BE2C (cell line): Measurements from ENCODE around the gene HIBCH.
A peak's percentile ranks its signal among the peaks of the same experiment; 100 is the strongest.

ENCODE experiments used
- DNase-seq: peaks from one replicate; pipeline ENCODE4 v3.0.0-alpha.2; 2020
- H3K27me3 ChIP-seq: fragments of 250-450 bp; sonication (Bioruptor Pico); 2 replicates; pipeline ENCODE4 v1.5.1; 2020; ENCODE audit warnings: mild to moderate bottlenecking
- H3K36me3 ChIP-seq: fragments of 250-450 bp; sonication (Bioruptor Pico); 2 replicates; pipeline ENCODE4 v1.5.1; 2020; ENCODE audit warnings: mild to moderate bottlenecking
- H3K4me1 ChIP-seq: fragments of 250-450 bp; sonication (Bioruptor Pico); 2 replicates; pipeline ENCODE4 v1.5.1; 2020
- H3K4me3 ChIP-seq: 2 replicates; pipeline ENCODE4 v1.5.1; 2011; ENCODE audit warnings: low read depth, low read length
- H3K9me3 ChIP-seq: fragments of 250-450 bp; sonication (Bioruptor Pico); 2 replicates; pipeline ENCODE4 v1.5.1; 2020
- TF ChIP-seq, protein P1 (sequence below): IDR thresholded peaks from 2 replicates; pipeline ENCODE4 v1.5.1; 2012; ENCODE audit warnings: mild to moderate bottlenecking, low read depth, low read length

The HIBCH gene

GRCh38 chr2:190354003-190354690 lies 34.5 kb upstream of the HIBCH start:
- TF ChIP-seq, protein P1, sequence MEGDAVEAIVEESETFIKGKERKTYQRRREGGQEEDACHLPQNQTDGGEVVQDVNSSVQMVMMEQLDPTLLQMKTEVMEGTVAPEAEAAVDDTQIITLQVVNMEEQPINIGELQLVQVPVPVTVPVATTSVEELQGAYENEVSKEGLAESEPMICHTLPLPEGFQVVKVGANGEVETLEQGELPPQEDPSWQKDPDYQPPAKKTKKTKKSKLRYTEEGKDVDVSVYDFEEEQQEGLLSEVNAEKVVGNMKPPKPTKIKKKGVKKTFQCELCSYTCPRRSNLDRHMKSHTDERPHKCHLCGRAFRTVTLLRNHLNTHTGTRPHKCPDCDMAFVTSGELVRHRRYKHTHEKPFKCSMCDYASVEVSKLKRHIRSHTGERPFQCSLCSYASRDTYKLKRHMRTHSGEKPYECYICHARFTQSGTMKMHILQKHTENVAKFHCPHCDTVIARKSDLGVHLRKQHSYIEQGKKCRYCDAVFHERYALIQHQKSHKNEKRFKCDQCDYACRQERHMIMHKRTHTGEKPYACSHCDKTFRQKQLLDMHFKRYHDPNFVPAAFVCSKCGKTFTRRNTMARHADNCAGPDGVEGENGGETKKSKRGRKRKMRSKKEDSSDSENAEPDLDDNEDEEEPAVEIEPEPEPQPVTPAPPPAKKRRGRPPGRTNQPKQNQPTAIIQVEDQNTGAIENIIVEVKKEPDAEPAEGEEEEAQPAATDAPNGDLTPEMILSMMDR, result no peak
- no peaks in the 10 kb centered on the region for H3K9me3 ChIP-seq
- no peak for DNase-seq
- no peaks in the 10 kb centered on the region for H3K27me3 ChIP-seq
- H3K36me3 ChIP-seq, result no peaks in the 10 kb centered on the region
- no peak overlapping the region for H3K4me3 ChIP-seq
- H3K4me1 ChIP-seq, result peaks cover 13% of the 10 kb centered on the region

- Histone ChIP-seq H3K4me1 (peaks cover 13% of the 10 kb centered on the region), H3K4me3 (no peak overlapping the region), H3K9me3 (no peaks in the 10 kb centered on the region), H3K36me3 (no peaks in the 10 kb centered on the region), H3K27me3 (no peaks in the 10 kb centered on the region)
- no peak for DNase-seq
- TF ChIP-seq, protein P1, result no peak
These were observed 33.9 kb upstream of the HIBCH start for GRCh38 chr2:190353537-190353899.

DNA sequence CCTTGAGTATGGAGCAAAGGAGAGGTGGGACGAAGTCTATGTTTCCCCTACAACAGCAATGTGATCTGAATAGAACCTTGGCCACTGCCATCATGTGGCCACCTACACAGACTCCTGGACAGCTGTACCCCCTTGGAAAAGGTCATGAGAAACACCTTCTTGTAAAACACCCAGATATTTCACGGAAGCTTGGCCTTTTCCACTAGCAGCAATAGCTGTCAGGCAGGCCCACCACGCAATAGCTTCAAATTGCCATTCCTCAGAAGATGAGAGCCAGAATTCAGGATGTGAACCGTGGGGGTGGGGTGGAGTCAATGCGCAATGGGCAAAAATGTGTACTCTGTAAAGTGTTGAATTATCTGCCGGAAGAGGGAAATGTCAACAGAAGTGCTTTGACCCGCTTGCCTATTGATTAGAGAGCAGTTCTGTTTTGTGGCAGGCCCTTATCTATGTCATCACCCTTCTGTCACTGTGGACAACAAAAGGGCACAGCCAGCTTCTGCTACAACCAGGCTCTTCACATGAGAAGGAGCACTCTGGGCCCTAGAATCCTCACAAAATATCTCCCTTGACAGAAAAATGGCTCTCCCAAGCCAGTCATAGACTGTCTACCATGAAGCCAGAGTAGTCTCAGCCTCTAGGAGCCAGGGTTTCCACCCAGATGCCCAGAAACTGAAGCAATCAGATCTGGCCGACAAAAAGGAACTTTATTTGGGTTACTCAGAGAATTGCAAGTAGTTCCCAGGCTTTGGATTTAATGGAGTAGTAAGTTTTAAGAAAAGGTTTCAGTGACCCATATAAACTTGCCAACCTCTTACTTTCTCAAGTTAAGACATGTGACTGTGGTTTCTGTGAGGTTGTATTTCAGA lies 33.3 kb upstream of the HIBCH start:
- Histone ChIP-seq H3K4me1 (peaks cover 13% of the 10 kb centered on the region), H3K9me3 (no peaks in the 10 kb centered on the region), H3K36me3 (no peaks in the 10 kb centered on the region), H3K27me3 (no peaks in the 10 kb centered on the region), H3K4me3 (no peak overlapping the region)
- DNase-seq, result peak; percentile 34
- TF ChIP-seq, protein P1, result no peak

DNA sequence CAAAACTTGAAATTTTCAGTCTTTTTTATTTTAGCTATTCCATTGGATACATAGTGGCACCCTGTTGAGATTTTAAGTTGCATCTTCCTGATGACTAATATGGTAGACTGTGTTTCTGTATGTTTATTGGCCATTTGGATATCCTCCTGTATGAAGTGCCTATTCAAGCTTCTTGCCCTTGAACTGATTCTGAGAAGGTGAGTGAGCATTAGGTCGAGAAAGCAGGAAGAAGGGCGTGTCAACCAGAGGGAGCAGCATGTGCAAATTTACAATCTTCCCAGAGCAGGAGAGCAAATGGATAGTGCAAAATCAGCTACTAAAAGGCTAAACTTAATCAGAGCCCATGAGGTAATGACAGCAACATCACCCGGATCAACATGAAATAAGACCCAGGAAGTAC lies 32.3 kb upstream of the HIBCH start:
- peaks cover 13% of the 10 kb centered on the region for H3K4me1 ChIP-seq
- no peaks in the 10 kb centered on the region for H3K9me3 ChIP-seq
- no peaks in the 10 kb centered on the region for H3K36me3 ChIP-seq
- no peak overlapping the region for H3K4me3 ChIP-seq
- TF ChIP-seq, protein P1, result no peak
- no peak for DNase-seq
- H3K27me3 ChIP-seq, result no peaks in the 10 kb centered on the region

DNA sequence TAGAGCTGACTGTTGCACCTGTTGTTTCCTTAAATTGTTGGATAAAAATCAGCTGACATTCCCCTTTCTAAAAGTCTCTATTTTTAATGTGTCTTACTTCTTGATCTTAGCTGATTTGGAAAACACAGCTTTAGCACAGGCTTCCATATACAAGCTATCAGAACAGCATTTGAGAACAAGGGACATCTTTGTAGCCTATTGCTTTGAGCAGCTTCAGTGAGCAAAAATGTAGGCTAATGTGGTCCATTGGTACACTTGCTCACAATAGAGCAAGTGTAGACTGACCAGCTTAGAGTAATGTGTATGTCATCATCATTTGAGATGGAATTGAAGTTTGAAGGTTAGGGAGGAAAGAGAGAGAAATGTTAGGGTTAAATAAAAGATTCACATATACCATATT lies 30.7 kb upstream of the HIBCH start:
- Histone ChIP-seq H3K9me3 (no peaks in the 10 kb centered on the region), H3K27me3 (no peaks in the 10 kb centered on the region), H3K4me1 (peaks cover 13% of the 10 kb centered on the region), H3K36me3 (no peaks in the 10 kb centered on the region), H3K4me3 (no peak overlapping the region)
- TF ChIP-seq, protein P1, result no peak
- no peak for DNase-seq

GRCh38 chr2:190344276-190344827 lies 24.7 kb upstream of the HIBCH start:
- Histone ChIP-seq H3K27me3 (no peaks in the 10 kb centered on the region), H3K9me3 (no peaks in the 10 kb centered on the region), H3K4me3 (peak overlapping the region; percentile 75), H3K4me1 (no peaks in the 10 kb centered on the region), H3K36me3 (no peaks in the 10 kb centered on the region)
- no peak for DNase-seq
- TF ChIP-seq, protein P1, result peak; percentile 51
